Measurements from ENCODE around the gene OPTN.

DNA sequence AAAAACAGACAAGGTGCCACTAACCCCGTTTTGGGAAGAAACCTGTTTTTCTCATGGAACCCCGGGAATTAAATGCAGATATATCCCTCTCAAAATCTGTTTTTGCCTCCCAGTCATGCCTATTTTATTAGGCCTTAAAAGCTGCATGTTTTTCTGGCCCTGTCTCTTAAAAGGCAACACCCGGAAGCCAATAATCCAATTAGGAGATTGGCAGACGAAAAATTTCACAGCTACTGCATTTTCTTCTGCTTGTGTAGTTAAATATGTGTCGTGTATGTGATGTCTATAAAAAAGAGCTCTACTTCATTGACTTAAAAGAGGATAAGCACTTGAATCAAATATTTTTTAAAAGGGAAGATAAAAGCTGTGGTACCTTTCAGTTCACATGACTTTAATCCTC, 31.9 kb upstream of the OPTN start:
- TF ChIP-seq, protein P1, sequence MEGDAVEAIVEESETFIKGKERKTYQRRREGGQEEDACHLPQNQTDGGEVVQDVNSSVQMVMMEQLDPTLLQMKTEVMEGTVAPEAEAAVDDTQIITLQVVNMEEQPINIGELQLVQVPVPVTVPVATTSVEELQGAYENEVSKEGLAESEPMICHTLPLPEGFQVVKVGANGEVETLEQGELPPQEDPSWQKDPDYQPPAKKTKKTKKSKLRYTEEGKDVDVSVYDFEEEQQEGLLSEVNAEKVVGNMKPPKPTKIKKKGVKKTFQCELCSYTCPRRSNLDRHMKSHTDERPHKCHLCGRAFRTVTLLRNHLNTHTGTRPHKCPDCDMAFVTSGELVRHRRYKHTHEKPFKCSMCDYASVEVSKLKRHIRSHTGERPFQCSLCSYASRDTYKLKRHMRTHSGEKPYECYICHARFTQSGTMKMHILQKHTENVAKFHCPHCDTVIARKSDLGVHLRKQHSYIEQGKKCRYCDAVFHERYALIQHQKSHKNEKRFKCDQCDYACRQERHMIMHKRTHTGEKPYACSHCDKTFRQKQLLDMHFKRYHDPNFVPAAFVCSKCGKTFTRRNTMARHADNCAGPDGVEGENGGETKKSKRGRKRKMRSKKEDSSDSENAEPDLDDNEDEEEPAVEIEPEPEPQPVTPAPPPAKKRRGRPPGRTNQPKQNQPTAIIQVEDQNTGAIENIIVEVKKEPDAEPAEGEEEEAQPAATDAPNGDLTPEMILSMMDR (IDR thresholded peaks at IDR 0.05): no peak
- TF ChIP-seq POLR2A (IDR thresholded peaks at IDR 0.05): no peak
